ENCODE results near the gene THSD7B. TPM values are rescaled to one million over a fixed set of nuclear protein-coding genes. Genes with fewer than 3 reads are reported as not detected.

THSD7B gene
- total RNA-seq, 1 donor from 2014 or later, result 12.0 TPM

DNA sequence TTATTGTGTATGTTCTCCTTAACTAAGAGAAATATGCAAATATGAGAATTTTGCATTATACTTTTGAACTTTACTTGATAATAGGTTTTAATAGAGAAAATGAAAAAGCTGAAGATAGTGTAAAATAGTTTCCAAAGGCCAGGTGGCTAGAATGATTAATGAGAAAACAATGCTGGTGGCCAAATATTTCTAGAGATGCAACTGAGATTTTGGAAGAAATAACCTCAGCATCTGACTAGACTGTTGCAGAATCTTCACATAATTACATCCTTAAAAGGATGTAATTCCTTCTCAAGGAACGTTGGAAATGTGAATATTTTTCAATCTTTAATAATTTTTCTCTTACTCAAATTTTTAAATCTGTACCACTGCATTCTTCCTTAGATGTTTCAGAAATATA, 434.4 kb downstream of the THSD7B start:
- Mint-ChIP-seq H3K36me3 (ENCODE audit: insufficient read depth) (no peaks in the 10 kb centered on the region), H3K27me3 (no peaks in the 10 kb centered on the region), H3K9me3 (ENCODE audit: low read depth) (no peaks in the 10 kb centered on the region), H3K27ac (no peak overlapping the region), H3K4me3 (ENCODE audit: low read depth) (no peak overlapping the region), H3K4me1 (ENCODE audit: low read depth) (peaks cover 13% of the 10 kb centered on the region)
- DNase-seq (ENCODE audit: low spot score, unreplicated experiment), result no peak
- TF ChIP-seq, protein P1, sequence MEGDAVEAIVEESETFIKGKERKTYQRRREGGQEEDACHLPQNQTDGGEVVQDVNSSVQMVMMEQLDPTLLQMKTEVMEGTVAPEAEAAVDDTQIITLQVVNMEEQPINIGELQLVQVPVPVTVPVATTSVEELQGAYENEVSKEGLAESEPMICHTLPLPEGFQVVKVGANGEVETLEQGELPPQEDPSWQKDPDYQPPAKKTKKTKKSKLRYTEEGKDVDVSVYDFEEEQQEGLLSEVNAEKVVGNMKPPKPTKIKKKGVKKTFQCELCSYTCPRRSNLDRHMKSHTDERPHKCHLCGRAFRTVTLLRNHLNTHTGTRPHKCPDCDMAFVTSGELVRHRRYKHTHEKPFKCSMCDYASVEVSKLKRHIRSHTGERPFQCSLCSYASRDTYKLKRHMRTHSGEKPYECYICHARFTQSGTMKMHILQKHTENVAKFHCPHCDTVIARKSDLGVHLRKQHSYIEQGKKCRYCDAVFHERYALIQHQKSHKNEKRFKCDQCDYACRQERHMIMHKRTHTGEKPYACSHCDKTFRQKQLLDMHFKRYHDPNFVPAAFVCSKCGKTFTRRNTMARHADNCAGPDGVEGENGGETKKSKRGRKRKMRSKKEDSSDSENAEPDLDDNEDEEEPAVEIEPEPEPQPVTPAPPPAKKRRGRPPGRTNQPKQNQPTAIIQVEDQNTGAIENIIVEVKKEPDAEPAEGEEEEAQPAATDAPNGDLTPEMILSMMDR (IDR thresholded peaks at IDR 0.05; ENCODE audit: unreplicated experiment), result no peak

GRCh38 chr2:137202318-137202717, 437.0 kb downstream of the THSD7B start:
- TF ChIP-seq, protein P1 (IDR thresholded peaks at IDR 0.05; ENCODE audit: unreplicated experiment), result peak; percentile 18
- H3K36me3 Mint-ChIP-seq (ENCODE audit: insufficient read depth), result no peaks in the 10 kb centered on the region
- H3K9me3 Mint-ChIP-seq (ENCODE audit: low read depth), result no peaks in the 10 kb centered on the region
- peak overlapping the region; percentile 21 for H3K27ac Mint-ChIP-seq
- no peaks in the 10 kb centered on the region for H3K27me3 Mint-ChIP-seq
- peaks cover 26% of the 10 kb centered on the region for H3K4me1 Mint-ChIP-seq (ENCODE audit: low read depth)
- DNase-seq (ENCODE audit: low spot score, unreplicated experiment), result no peak
- H3K4me3 Mint-ChIP-seq (ENCODE audit: low read depth), result no peak overlapping the region

GRCh38 chr2:137205324-137205723, 440.0 kb downstream of the THSD7B start:
- TF ChIP-seq, protein P1 (IDR thresholded peaks at IDR 0.05; ENCODE audit: unreplicated experiment), result no peak

GRCh38 chr2:137206069-137206468, 440.7 kb downstream of the THSD7B start:
- Mint-ChIP-seq H3K36me3 (ENCODE audit: insufficient read depth) (peaks cover 2% of the 10 kb centered on the region), H3K27ac (no peak overlapping the region), H3K27me3 (no peaks in the 10 kb centered on the region), H3K4me3 (ENCODE audit: low read depth) (no peak overlapping the region), H3K9me3 (ENCODE audit: low read depth) (no peaks in the 10 kb centered on the region), H3K4me1 (ENCODE audit: low read depth) (peaks cover 43% of the 10 kb centered on the region)
- TF ChIP-seq, protein P1 (IDR thresholded peaks at IDR 0.05; ENCODE audit: unreplicated experiment), result no peak
- DNase-seq (ENCODE audit: low spot score, unreplicated experiment), result no peak

More at GRCh38 chr2:137205324-137205723, 440.0 kb downstream of the THSD7B start:
- no peak overlapping the region for H3K27ac Mint-ChIP-seq
- no peak overlapping the region for H3K4me3 Mint-ChIP-seq (ENCODE audit: low read depth)
- no peaks in the 10 kb centered on the region for H3K9me3 Mint-ChIP-seq (ENCODE audit: low read depth)
- no peak for DNase-seq (ENCODE audit: low spot score, unreplicated experiment)
- H3K36me3 Mint-ChIP-seq (ENCODE audit: insufficient read depth), result peaks cover under 1% of the 10 kb centered on the region
- H3K27me3 Mint-ChIP-seq, result no peaks in the 10 kb centered on the region
- H3K4me1 Mint-ChIP-seq (ENCODE audit: low read depth), result peaks cover 43% of the 10 kb centered on the region

- Mint-ChIP-seq H3K4me3 (ENCODE audit: low read depth) (no peak overlapping the region), H3K27ac (peak overlapping the region; percentile 97), H3K9me3 (ENCODE audit: low read depth) (no peaks in the 10 kb centered on the region), H3K27me3 (no peaks in the 10 kb centered on the region), H3K4me1 (ENCODE audit: low read depth) (peaks cover 42% of the 10 kb centered on the region), H3K36me3 (ENCODE audit: insufficient read depth) (peaks cover 2% of the 10 kb centered on the region)
- no peak for DNase-seq (ENCODE audit: low spot score, unreplicated experiment)
- TF ChIP-seq, protein P1 (IDR thresholded peaks at IDR 0.05; ENCODE audit: unreplicated experiment), result no peak
Measured at GRCh38 chr2:137207030-137207429, 441.7 kb downstream of the THSD7B start.

All from progenitor cell of endocrine pancreas (in vitro differentiated cells).